Mucosa of stomach (tissue), 1 donor: Measurements from ENCODE around the gene TSNAX.
"Not testable (repeated sequence)": the region's sequence is repeated elsewhere in the genome, so short reads cannot be mapped to it uniquely, and the experiment has no call there.

Experiments
- H3K27me3 ChIP-seq: one replicate; pipeline ENCODE4 v1.7.0; 2013; ENCODE audit warnings: mild to moderate bottlenecking, low read length; ENCODE audit not compliant: control insufficient read depth, insufficient read depth
- H3K36me3 ChIP-seq: one replicate; pipeline ENCODE4 v1.7.0; 2013; ENCODE audit warnings: low read length; ENCODE audit not compliant: control insufficient read depth, insufficient read depth
- H3K4me1 ChIP-seq: one replicate; pipeline ENCODE4 v1.7.0; 2013; ENCODE audit warnings: mild to moderate bottlenecking, low read length; ENCODE audit not compliant: control insufficient read depth, insufficient read depth
- H3K4me3 ChIP-seq: one replicate; pipeline ENCODE4 v1.7.0; 2013; ENCODE audit warnings: low read length
- H3K9ac ChIP-seq: one replicate; pipeline ENCODE4 v1.7.0; 2013; ENCODE audit warnings: mild to moderate bottlenecking, low read length, moderate library complexity
- H3K9me3 ChIP-seq: one replicate; pipeline ENCODE4 v1.7.0; 2013; ENCODE audit warnings: mild to moderate bottlenecking, low read length, moderate library complexity; ENCODE audit not compliant: control insufficient read depth
- donor health status: Pancreatic carcinoma.

Gene TSNAX

DNA sequence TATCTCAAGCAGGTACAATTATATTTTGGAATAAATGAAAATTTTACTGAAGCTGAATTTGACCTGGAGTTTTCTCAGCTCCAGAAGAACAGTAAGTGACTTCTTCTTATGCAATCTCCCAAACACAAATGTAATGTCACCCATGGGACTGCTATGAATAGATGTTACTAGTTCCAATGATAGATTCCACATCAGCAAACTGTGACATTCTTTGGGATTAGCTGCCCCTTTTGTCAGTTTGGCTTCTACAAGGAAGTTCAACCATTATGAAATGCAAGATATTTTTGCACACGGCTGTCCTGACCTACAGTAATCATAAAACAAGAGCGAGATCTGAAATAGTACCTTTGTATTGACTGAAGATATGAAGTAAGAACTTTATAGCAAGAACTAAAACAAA is 27.8 kb upstream of the TSNAX start:
- H3K9ac ChIP-seq = no peak overlapping the region
- no peaks in the 10 kb centered on the region for H3K27me3 ChIP-seq
- H3K36me3 ChIP-seq = no peaks in the 10 kb centered on the region
- no peaks in the 10 kb centered on the region for H3K4me1 ChIP-seq
- no peaks in the 10 kb centered on the region for H3K9me3 ChIP-seq
- H3K4me3 ChIP-seq = no peak overlapping the region

DNA sequence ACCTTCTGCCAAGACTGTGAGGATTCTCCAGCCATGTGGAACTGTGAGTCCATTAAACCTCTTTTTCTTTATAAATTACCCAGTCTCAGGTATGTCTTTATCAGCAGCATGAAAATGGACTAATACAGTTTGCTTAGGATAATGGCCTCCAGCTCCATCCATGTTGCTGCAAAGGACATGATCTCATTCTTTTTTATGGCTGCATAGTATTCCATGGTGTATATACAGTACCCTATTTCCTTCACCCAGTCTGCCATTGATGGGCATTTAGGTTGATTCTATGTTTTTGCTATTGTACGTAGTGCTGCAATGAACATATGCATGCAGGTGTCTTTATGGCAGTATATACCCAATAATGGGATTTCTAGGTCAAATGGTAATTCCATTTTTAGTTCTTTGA is 25.3 kb upstream of the TSNAX start:
- H3K36me3 ChIP-seq, H3K4me1 ChIP-seq, H3K9ac ChIP-seq, H3K9me3 ChIP-seq, H3K4me3 ChIP-seq, H3K27me3 ChIP-seq: not testable (repeated sequence)

DNA sequence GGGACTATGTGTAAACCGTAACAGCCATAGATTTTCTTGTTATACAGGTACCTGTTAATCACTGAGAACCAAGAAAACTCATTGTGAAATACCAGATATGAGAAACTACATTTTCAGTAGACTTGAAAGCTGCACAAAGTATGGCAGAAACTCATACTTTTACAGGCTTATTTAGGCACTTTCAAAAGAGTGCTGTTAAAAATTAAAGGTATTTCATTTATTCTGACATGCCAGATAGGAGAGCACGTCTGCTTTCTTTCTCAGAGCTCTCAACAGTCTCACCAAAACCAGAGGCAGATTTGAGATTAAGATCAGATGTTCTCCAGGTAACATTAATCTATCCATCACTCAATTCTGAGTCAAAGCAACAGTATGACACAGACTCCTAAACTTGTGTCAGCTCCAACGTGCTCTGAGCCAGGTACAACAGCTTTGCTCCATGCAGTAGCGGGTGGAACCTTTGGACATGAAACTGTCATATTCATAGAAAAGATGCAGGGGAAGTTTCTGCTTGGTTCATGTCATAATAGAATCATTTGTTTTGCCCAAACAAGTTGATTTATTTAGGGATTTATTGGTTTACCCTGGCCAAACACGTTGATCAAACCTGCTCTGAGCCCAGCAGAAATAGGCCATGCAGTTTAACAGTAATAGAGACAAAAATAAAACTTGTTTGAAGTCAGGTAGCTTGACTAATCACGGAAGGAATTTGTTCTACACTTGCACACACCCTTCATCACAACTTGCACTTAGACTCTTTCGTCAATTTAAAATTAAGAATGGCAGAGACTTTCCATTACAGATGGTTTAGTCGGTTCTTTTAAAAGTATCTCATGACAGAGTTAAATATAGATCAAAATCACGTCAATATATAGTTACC is 20.8 kb upstream of the TSNAX start:
- Histone ChIP-seq H3K36me3 (no peaks in the 10 kb centered on the region), H3K9ac (no peak overlapping the region), H3K9me3 (no peaks in the 10 kb centered on the region), H3K4me3 (no peak overlapping the region), H3K27me3 (no peaks in the 10 kb centered on the region), H3K4me1 (no peaks in the 10 kb centered on the region)

DNA sequence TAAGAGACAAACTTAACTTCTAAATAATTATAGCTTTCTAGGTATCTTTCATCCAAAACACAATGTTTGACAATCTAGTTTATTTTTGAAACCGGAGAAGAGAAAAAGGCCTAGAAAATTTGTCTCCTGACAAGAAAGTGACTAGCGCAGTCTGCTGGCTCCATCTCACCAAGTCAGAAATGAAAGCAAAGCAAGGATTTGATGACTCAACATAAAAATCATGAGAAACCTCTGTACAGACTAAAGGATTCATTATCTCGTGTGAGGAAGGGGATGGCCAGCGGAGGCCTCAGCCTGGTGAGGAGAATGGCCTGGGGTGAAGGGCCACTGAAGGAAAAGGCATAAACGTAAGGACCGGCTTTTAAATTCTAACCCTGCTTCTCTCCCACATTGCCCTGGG is 20.0 kb upstream of the TSNAX start:
- H3K36me3 ChIP-seq = no peaks in the 10 kb centered on the region
- no peak overlapping the region for H3K4me3 ChIP-seq
- no peaks in the 10 kb centered on the region for H3K27me3 ChIP-seq
- H3K9me3 ChIP-seq = no peaks in the 10 kb centered on the region
- no peaks in the 10 kb centered on the region for H3K4me1 ChIP-seq
- H3K9ac ChIP-seq = no peak overlapping the region

DNA sequence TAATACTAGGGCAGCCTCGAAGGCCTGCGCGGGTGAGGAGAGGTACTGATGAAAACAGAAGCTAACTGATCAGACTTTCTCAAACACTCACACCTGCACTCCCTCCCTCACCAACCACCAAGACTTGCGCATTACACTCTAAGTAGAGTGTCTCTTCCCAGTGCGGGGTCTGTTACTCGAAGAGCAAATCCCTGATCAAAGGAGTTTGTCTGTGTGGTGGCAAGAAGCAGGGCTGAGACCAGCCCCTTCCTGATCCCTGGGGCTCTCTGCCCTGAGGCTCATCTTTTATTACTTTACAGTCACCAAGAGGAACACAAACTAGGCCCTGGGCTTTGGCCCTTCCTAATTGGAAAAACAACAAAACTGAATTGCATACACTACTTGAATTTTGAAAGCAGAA is 19.5 kb upstream of the TSNAX start:
- no peaks in the 10 kb centered on the region for H3K9me3 ChIP-seq
- no peak overlapping the region for H3K9ac ChIP-seq
- no peaks in the 10 kb centered on the region for H3K27me3 ChIP-seq
- H3K4me3 ChIP-seq = no peak overlapping the region
- H3K36me3 ChIP-seq = no peaks in the 10 kb centered on the region
- no peaks in the 10 kb centered on the region for H3K4me1 ChIP-seq

DNA sequence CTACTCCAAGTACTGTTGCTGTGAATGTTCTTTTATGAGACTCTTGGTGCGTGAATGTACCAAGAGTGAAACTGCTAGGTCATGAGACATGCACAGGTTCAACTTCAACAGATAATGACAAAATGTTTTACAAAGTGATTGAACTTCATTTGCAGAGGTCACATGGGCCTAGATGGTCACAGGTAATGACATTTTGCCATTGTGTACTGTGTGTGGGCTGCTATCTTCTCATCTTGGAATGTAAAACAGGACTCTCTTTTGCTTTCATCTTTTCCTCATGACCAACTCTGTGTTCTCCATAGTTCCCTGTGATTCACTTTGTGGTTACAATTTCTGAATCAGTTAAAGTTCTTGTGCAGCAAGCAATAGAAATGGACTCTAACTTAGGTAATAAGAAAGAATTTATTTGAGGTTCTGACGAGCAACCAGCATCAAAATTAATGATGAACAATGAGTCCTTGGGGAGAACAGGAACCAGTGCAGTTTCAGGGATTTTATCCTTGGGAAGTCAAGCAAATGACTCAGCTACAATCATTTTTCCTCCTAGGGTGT is 16.2 kb upstream of the TSNAX start:
- H3K9me3 ChIP-seq = no peaks in the 10 kb centered on the region
- no peaks in the 10 kb centered on the region for H3K4me1 ChIP-seq
- H3K4me3 ChIP-seq = no peak overlapping the region
- no peak overlapping the region for H3K9ac ChIP-seq
- no peaks in the 10 kb centered on the region for H3K27me3 ChIP-seq
- no peaks in the 10 kb centered on the region for H3K36me3 ChIP-seq

DNA sequence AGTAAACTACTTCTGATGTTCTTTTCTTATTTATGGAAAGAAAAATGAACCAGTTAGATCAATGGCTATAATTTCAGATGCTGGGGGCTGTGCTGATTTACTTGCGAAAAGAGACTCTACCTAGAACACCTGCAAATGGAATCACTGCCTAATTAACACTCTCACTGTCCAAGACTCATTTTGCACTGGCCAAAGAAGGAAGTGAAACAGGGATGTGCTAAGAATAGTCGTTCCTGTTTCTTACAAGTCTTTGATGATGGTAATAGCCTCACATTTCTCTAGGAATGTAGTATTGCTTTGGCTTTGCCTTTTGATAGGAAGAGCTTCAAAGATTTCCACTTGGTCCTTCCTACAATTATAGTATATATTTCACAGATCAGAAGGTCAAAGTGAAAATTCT is 12.7 kb upstream of the TSNAX start:
- Histone ChIP-seq H3K9ac (no peak overlapping the region), H3K4me1 (no peaks in the 10 kb centered on the region), H3K27me3 (no peaks in the 10 kb centered on the region), H3K9me3 (no peaks in the 10 kb centered on the region), H3K36me3 (no peaks in the 10 kb centered on the region), H3K4me3 (no peak overlapping the region)

DNA sequence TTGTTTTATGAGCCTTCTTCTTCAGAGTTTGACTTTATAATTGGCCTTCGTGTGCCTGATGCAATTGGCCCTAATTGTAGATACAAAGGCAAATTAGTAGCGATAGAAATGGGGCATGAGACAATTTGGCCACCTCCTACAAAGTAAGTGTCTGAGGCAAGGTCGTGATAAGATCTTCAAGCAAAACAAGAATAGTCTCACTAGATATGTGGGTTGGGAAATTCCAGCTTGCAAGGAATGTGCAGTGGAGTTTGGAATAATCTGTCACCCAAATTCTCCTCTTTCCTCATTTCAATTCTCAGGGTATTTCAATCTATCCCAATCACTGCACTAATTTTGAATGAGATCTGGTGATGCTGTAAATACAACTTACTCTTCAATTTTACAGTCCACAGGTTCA is 11.4 kb upstream of the TSNAX start:
- Histone ChIP-seq H3K36me3 (no peaks in the 10 kb centered on the region), H3K27me3 (no peaks in the 10 kb centered on the region), H3K9ac (no peak overlapping the region), H3K4me3 (no peak overlapping the region), H3K4me1 (no peaks in the 10 kb centered on the region), H3K9me3 (no peaks in the 10 kb centered on the region)

DNA sequence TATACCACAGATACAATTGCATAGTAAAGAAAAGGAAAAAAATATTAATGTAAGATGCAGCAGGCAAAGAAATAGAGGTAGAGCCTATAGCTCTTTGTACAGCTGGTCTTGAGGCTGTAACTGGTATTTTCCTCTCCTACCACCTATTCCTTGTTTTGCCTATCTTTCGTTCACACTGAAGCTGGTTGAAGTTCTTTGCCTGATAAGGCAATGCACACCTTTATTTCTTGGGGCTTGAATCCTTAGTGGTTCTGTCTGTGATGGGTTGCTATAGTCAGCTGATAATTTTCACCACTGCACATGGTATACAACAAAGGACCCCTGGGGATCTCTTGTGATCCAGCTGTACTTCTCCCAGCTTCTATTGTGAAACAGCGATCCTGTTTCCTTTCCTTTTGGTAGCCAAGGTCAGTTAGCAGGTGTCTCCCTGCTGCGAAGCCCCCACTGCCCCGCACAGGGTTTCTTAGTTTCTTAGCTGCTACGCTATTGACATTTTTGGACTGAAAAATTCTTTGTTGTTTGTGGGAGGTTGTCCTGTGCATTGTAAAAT is 9.9 kb upstream of the TSNAX start:
- Histone ChIP-seq H3K4me3 (no peak overlapping the region), H3K4me1 (no peaks in the 10 kb centered on the region), H3K9ac (no peak overlapping the region), H3K27me3 (no peaks in the 10 kb centered on the region), H3K9me3 (no peaks in the 10 kb centered on the region), H3K36me3 (no peaks in the 10 kb centered on the region)

DNA sequence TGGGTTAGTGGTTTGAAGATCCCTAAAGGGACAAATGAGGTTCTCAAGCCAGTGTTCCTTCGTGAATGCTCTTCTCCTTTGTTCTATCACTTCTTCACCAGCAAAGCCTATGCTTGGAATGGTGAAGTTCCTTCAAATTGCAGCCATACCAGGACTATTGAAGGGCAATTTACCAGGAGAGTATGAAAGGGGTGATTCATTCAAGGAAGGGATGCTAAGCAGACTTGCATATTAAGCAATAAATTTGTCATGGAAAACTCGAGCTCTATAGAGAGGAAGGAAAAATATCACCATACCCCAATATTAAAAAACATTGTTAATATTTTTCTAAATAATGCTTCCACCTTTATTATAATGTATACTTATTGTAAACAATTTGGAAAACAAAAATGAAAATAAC is 9.3 kb upstream of the TSNAX start:
- Histone ChIP-seq H3K4me1 (no peaks in the 10 kb centered on the region), H3K4me3 (no peak overlapping the region), H3K9me3 (no peaks in the 10 kb centered on the region), H3K36me3 (no peaks in the 10 kb centered on the region), H3K27me3 (no peaks in the 10 kb centered on the region), H3K9ac (no peak overlapping the region)

DNA sequence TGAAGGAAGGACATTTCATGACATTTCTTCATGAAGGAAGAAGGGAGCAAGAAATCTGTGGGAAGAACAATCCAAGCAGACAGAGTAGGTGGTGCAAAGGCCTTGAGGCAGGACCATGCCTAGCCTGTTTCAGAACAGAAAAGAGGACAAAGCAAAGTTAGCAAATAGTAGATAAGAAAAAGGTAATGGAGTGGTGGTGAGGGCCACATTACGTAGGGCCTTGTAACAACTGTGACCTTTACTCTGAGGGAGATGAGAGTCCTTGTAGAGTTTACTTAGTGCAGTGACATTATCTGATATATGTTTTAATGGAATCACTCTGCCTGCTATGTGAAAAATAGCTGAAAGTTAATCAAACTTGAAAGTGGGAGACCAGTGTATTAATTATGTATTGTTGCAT is 6.4 kb upstream of the TSNAX start:
- no peaks in the 10 kb centered on the region for H3K4me1 ChIP-seq
- no peaks in the 10 kb centered on the region for H3K27me3 ChIP-seq
- no peaks in the 10 kb centered on the region for H3K36me3 ChIP-seq
- no peak overlapping the region for H3K4me3 ChIP-seq
- H3K9me3 ChIP-seq = no peaks in the 10 kb centered on the region
- H3K9ac ChIP-seq = no peak overlapping the region

DNA sequence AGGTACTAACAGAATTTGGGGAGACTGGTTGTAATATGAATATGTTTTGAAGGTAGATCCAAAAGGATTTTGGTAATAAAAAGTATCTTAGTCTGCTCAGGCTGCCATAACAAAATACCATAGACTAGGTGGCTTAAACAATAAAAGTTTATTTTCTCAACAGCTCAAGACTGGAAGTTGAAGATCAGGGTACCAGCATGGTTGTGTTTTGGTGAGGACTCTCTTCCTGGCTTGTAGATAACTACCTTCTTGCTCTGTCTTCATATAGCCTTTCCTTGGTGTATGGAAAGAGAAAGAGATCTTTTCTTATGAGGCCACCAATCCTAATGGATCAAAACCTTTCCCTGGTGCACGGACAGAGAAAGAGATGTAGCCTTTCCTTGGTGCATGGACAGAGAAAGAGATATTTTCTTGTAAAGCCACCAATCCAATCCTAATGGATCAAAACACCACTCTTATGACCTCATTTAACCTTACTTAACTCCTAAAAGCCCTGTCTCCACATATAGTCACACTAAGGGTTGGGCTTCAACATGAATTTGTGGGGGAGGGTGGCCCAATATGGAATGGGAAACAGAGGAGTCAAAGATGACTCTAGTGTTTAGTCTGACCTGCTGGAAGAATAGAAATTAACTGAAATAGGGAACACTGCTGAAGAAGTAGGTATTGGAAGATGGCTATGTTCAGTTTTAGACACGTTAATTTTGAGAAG is 5.4 kb upstream of the TSNAX start:
- no peak overlapping the region for H3K4me3 ChIP-seq
- H3K9ac ChIP-seq = no peak overlapping the region
- no peaks in the 10 kb centered on the region for H3K27me3 ChIP-seq

More for the DNA sequence above, 5.4 kb upstream of the TSNAX start:
- H3K36me3 ChIP-seq = no peaks in the 10 kb centered on the region
- H3K9me3 ChIP-seq = no peaks in the 10 kb centered on the region
- H3K4me1 ChIP-seq = no peaks in the 10 kb centered on the region
